GM18868 (cell line): ENCODE results near the gene ANKRD34A.

Experiments
- ATAC-seq: cut with Tn5 transposase; IDR thresholded peaks from one replicate; pipeline ENCODE4 v1.9.1; 2021; ENCODE audit warnings: mild to moderate bottlenecking, moderate library complexity; ENCODE audit not compliant: unreplicated experiment

The ANKRD34A gene

DNA sequence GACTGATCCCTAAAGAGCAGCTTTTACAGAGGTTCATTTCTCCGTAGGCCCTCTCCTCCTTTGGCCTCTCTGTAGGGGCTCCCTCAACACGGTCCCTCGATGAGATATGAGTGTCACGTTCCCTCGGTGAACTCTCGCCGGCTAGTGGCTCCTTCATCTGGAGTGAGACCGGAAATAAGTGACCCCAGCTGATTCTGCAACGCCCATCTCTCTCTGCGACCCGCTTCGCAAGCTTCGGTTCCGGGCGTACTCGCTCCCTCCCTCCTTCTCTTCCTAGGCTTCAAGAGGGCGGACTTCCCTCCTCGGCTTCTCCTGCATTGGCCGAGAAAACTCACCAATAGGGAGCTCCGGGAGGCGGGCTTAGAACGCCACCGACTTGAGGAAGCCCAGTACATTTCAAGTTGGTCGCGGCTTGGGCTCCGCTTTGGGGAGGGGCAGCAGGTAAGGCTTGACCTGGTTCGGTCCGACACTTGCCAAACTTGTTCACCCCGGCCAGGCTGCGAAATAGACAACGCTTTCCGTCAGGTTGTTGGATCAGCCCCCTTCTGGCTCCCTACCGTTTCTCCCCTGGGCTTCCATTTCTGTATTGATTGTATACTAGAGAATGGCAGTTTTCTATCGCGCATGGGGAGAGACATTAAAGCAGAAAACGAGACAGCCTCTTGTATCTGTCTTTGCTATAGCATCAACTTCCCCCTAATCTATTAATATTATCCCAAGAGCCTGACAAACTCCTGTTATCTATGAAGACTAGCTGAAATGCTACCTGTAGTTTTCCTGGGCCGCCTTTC lies at the start of gene ANKRD34A, which contains the start of gene POLR3GL:
Gene ANKRD34A, minus strand, starts transcription at position 248 of the 791 bp plus-strand sequence. CDS start 2,816 bp downstream, outside the sequence.
Gene POLR3GL, plus strand, starts transcription at position 363 of the 791 bp plus-strand sequence. CDS start 10,176 bp downstream, outside the sequence.
- peak; percentile 90 for ATAC-seq

DNA sequence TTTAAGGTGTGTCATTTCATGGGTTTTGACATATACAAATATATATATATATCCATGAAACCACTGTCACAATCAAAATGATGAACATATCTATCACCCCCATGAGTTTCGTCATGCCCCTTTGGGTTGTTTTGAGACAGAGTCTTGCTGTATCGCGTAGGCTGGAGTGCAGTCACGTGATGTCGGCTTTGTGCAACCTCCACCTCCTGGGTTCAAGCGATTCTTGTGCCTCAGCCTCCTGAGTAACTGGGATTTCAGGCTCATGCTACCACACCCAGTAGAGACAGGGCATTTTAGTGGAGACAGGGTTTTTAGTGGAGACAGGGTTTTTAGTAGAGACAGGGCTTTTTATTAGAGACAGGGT lies 49.2 kb upstream of the ANKRD34A start:
- no peak for ATAC-seq

DNA sequence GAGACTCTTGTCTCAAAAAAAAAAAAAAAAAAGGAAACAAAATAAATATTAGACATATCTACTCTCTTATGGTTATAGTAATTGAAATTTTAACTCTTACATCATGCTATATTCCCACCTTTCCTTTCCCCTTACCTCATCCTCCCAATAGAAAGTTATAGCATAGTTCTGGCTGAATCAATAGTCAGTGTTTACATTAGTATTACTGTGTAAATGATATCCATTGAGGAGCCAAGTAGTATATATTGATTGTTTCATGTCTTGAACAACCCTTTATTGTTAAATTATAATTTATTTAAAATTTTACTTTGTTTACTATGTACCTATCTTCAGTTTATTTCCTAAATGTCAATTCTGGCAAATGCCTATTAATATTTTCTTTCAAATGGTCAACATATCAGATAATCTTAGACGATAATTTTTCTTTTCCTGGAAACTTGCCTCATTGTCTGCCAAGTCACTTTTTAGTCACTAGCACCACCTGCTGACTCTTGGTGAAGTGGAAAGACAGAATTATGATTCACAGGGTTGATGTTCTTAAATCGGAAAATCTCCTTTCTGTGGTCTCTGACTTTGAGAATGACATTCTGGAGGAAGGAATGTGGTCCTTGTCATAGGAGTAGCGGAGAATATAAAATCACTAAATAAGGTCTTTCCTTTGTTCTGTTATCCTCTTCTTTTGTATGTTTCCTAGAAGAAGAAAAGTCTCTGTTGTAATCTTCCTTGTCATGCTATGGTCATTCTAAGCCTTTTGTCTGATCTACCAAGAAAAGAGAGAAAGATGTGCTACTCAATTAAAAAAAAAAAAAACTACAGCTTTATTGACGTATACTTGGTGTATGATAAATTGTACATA lies 48.6 kb upstream of the ANKRD34A start:
- no peak for ATAC-seq

DNA sequence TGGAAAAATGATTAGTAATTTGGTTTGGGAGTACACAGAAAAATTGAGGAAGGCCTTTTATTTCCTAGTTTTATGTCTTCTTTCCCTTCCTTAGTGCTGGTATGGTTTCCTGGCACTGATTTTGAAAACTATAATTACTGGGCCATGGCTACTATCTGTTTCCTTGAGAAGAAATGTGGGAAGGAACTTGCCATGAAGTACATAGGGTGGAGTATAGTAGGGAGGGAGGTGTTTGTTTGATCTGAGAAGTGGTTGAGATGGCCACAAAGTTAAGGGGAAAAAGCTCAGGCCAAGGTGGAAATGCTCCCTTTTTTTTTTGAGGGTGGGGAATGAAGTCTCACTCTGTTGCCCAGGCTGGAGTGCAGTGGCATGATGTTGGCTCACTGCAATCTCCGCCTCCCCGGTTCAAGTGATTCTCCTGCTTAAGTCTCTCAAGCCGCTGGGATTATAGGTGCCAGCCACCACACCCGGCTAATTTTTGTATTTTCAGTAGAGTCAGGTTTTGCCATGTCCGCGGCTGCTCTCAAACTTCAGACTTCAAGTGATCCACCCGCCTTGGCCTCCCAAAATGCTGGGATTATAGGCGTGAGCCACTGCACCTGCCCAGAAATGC lies 45.9 kb upstream of the ANKRD34A start:
- ATAC-seq: no peak

DNA sequence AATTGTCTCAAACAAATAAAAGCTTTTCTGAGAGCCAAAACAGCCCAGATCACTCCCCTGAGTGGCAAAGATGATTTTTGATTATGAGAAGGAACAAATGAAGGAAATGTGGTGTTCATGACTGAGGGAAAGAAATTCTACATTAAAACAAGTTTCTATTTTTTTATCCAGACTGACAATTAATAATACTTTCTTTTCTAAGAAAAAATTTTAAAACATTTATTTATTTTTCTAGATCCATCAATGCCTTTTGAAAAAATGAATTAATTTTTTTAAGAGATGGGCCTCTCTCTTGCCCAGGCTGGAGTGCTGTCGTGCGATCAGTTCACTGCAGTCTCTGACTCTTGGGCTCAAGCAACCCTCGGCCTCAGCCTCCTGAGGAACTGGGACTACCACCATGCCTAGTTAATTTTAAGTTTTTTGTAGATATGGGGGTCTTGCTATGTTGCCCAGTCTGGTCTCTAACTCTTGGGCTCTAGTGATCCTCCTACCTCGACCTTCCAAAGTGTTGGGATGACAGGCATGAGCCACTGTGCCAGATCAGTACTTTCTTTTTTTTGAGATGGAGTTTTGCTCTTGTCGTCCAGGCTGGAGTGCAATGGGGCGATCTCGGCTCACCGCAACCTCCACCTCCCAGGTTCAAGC lies 43.2 kb upstream of the ANKRD34A start:
- no peak for ATAC-seq

DNA sequence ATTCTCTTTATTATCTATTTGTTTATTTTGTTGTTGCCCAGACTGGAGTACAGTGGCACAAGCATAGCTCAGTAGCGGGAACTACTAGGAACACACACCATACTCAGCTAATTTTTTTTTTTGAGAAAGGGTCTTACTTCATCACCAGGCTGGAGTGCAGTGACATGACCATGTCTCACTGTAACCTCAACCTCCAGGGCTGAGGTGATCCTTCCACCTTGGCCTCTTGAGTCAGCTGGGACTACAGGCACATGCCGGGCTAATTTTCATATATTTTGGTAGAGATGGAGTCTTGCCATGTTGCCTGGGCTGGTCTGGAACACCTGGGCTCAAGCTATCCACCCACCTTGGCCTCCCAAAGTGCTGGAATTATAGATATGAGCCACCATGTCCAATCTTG lies 37.3 kb upstream of the ANKRD34A start:
- ATAC-seq: no peak

DNA sequence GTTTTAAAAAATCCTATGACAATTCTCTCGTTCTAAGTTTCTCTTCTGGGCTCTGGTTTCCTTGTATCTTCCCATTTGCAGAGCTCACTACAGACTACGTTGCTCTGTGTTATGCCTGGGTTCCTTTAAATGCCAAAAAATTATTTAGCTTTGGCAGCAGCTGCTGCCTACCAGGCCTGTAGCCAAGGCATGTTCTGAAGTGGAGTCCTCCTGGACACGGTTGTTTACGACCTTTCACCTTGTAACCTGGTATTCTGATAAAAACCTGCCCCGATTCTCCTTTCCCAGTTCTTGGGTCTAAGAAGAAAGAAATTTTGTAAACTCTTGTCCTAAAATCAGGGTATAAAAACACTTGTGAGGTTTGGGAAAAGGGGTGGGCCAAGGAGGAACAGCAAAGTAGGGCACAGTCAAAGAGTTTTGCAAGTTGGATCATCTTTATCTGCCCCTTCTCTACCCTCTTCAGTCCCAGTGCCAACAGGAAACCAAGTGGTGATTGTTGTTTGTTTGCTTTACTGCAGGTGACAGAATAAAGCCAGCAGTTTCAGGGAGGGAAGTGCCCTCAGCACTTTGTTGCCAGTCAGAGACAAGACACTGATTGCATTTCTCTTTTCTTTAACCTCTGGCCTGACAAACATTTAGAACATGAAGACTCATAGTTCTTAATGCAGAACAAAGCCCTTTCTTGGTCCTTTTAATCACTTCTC lies 35.1 kb upstream of the ANKRD34A start:
- ATAC-seq: no peak

DNA sequence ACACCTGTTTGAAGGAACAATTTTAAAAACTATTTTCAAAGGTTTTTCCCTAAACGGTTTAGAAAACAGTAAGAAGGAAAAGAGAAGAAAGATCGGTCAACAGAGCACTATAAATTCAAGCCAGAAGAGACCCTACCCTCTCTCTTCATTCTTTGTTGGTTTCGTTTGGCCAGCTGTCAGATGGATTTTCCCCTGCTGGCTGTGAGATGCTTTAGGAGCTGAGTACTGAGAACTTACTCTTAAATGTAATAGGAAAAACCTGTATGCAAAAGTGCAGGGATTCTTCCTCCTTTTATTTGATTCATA lies 33.3 kb upstream of the ANKRD34A start:
- ATAC-seq: no peak

DNA sequence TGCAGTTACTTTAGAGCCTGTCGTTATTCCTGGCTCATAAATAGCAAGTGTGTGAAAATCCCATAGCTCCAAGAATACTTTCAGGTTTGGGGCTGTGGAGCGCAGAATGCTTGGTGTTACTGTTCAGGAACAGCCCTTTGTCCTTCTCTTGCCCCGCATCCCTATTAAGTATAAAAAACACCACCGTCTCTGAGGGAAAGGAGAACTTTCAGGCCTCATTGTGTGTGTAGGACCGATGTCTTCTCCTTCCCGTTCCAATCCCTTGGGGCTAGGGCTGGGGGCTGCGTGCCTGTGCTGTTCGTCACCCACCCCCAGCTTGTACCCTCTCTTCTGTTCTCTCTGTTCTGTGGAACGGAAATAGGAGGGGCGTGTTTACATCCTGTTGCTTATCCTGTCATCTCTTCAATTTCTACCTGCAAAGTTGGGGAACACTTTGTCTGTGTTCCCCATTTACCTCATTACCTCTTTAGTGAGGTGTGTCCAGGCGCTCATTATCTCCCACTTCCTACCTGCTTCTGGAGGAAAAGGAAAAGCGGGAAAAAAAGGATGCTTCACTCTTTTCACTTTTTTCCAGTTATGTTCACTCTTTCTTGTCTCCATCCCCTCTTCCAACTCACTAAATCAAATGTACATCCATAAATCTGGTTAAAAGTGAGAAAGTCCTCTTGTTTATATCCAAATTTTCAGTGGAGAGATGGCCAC lies 32.8 kb upstream of the ANKRD34A start:
- ATAC-seq: peak; percentile 33

DNA sequence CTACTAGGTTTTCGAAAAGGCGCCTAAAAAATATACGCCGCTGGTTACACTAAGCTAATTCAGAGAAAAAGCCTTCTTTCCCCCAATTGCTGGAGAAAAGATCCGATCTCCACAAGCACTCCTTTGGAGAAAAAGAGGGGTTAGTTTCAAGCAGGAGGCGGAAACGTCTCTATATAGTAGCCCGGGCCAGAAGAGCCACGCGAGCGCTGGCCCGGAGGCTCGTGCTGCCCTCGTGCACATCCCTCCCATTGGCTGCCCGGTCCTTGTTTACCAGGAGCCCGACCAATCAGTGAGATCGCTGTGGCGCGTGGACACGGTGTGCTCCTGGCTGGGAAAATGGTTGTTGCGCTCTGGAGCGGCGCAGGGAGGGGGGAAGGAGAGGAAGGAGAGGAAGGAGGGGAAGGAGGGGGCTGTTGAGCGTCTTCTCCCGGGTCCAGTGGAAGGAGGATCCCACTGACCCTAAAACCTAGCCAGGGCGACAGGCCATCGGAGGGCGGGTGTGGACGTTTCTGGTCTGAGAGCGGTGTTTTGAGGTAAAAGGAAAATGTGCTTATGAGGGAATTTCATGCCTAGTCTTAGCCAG lies 32.1 kb upstream of the ANKRD34A start, which contains the start of gene TXNIP:
Gene TXNIP, minus strand, starts transcription at position 147 of the 583 bp plus-strand sequence. CDS start 313 bp downstream, outside the sequence.
- peak; percentile 94 for ATAC-seq

DNA sequence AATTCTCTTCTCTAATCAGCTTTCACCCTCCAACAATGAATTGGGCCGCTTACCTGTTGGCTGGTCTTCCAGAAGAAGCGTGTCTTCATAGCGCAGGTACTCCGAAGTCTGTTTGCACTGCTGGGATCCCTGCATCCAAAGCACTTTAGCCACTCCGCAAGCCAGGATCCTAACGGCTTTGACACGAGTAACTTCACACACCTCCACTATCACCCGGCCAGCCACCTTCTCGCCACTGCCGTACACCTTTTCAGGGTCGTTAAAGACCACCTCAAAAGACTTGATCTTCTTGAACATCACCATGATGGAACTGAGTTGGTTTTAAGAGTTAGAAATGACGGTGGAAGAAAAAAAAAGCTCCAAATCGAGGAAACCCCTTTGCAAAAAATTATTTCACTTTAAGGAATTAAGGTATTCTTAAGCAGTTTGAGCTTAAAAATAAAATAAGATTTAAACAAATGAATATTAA lies 31.6 kb upstream of the ANKRD34A start:
- no peak for ATAC-seq

DNA sequence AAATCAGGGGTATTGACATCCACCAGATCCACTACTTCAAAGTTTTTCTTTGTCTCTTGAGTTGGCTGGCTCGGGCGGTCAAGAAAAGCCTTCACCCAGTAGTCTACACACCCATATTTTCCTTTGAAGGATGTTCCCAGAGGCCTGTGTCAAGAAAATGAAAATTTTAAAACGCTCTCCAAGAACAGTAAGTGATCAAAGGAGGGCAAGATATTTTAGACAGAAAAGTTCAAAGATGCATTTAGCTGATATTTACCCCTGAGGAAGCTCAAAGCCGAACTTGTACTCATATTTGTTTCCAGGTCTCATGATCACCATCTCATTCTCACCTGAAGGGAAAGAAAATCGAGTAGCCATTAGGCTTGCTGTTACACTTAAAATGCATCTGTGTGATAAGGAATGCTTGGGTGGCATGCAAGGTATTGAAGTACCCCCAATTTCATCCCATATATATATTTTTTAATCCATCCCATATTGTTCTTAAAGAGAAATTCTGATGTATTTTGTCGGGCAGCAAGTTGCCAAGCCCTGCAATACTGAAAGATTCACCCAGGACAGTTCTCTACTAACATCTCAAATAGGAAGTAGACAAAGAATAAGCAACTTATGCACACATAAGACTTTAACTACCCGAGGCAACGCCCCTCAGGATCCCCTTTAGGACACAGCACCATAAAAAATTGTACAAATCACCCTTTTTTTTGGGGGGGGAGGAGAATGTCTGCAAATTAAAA lies 30.9 kb upstream of the ANKRD34A start:
- no peak for ATAC-seq

DNA sequence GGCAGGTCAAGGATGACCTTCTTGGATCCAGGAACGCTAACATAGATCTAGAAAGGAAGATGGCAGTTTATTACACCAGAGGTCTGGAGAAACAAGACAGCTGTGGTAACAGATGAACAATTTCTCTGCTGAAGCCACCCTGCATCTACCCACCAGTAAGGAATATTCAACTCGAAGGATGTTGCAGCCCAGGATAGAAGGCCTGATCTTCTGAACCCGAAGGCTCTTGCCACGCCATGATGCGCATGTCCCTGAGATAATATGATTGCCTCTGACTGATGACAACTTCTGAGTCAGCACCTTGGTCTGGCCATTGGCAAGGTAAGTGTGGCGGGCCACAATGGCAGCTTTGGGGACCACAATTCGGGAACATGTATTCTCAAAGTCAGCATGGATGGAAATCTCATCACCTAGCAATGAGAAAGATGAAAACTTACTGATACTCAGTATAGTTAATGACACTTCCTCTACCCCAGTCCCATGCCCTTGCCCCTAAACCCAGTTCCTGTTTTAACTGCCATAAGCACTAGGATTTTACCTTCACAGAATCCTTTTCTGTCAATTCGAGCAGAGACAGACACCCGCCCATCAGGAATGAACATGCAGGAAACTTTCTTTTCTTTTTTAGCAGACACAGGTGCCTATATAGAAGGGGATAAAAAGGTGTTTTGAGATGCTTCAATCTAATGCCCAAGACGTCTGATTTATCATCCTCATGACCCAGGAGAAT lies 30.2 kb upstream of the ANKRD34A start:
- ATAC-seq: no peak

DNA sequence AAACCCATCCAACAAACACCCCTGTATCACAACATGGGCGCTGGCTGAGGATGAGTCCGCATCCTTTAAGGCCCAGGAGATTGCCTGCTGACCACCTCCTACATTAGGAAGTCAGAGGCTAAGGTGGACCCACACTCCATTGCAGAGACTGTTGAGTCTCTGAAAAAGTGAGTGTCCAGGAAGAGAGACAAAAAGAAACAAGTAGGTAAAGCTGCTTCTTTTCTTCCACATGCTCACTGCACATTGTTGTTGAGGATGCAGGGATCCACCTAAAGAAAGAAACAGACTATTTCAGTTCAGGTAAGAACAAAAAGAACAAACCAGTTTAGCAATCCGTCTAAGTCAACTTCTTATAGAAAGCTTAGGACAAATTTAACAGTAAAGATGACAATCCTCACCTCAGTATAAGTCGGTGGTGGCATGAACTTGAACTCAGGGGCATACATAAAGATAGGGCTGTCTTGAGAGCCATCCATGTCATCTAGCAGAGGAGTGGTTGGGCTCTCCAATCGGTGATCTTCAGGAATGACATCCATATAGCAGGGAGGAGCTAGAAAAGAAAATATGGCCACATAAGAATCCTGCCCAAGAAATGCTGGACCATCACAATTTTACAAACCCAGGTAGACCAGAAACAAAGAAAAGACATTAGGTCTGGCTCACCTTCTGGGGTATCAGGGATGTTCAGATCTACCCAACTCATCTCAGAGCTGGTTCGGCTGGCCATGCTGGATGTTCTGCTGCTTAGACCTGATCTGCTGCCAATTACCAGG lies 29.4 kb upstream of the ANKRD34A start:
- no peak for ATAC-seq

DNA sequence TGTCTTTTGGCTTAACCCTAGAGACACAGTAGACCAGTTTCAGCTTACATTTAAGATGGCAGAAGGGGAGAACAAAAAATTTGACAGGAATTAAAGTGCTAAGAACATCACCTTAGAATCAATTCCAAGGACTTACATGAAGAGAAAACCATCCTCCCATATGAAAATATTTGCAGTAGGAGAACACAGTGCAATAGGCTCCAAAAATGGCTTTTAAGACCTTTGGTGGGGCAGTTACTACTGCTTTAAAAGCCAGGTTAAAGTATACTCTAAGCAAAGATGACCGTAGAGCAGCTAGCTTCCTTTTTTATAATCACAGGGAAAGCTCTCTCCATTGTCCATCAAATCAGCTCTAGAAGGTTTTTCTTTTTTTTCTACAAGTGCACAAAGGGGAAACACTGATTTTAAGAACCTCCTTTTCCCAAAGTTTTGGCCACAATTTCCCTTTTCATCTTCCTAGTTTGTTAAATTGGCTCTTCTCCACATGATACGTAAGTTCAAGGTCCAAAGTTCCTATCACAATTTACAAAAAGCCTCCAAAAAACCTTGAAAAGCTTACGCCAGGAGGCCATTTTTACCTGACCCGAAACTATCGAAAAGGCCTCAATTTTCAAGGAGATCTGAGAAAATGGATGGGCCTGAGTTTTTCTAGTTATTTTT lies 28.7 kb upstream of the ANKRD34A start:
- ATAC-seq: no peak

DNA sequence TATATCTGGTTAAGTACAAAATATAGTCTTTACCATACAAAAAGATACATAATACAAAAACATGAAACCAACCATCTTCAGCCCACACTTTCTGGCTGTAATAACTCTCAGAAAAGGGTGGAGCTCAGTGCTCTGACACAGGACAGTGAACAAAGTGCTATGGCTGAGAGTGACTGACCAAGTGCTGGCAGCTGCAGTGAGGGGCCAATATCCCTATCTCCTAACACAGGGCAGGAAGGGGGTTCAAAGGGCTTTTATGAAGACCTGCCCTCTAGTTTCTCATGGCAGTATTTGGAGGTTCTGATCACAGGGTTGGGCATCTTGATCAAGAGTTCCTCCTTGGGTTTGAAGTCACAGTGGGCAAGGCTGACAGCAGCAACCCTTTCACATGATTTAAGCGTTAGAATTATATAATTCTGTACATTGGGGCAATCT lies 28.1 kb upstream of the ANKRD34A start:
- ATAC-seq: no peak
